ENCODE data around the gene SMAD9. TPM values are rescaled to one million over a fixed set of nuclear protein-coding genes. Genes with fewer than 3 reads are reported as not detected.

Gene SMAD9
- total RNA-seq, 1 donor from 2014 or later = 0.26 TPM

GRCh38 chr13:36829753-36830152, 90.3 kb downstream of the SMAD9 start:
- H3K27me3 Mint-ChIP-seq (ENCODE audit: unreplicated experiment) = no peaks in the 10 kb centered on the region
- H3K4me3 Mint-ChIP-seq (ENCODE audit: unreplicated experiment) = no peak overlapping the region
- no peak for TF ChIP-seq CTCF (IDR thresholded peaks at IDR 0.05; ENCODE audit: unreplicated experiment)
- no peaks in the 10 kb centered on the region for H3K9me3 Mint-ChIP-seq (ENCODE audit: unreplicated experiment)
- no peak overlapping the region for H3K27ac Mint-ChIP-seq (ENCODE audit: unreplicated experiment)
- H3K4me1 Mint-ChIP-seq (ENCODE audit: unreplicated experiment) = no peaks in the 10 kb centered on the region
- H3K36me3 Mint-ChIP-seq (ENCODE audit: low read depth, unreplicated experiment) = no peaks in the 10 kb centered on the region
- no peak for DNase-seq (ENCODE audit: low spot score)

- Mint-ChIP-seq H3K9me3 (ENCODE audit: unreplicated experiment) (no peaks in the 10 kb centered on the region), H3K27ac (ENCODE audit: unreplicated experiment) (no peak overlapping the region), H3K4me3 (ENCODE audit: unreplicated experiment) (no peak overlapping the region), H3K36me3 (ENCODE audit: low read depth, unreplicated experiment) (no peaks in the 10 kb centered on the region), H3K27me3 (ENCODE audit: unreplicated experiment) (no peaks in the 10 kb centered on the region), H3K4me1 (ENCODE audit: unreplicated experiment) (peaks cover 18% of the 10 kb centered on the region)
- no peak for TF ChIP-seq CTCF (IDR thresholded peaks at IDR 0.05; ENCODE audit: unreplicated experiment)
- DNase-seq (ENCODE audit: low spot score) = no peak
These were observed 97.3 kb downstream of the SMAD9 start for GRCh38 chr13:36822785-36823184.

- Mint-ChIP-seq H3K4me3 (ENCODE audit: unreplicated experiment) (peak overlapping the region; percentile 92), H3K27ac (ENCODE audit: unreplicated experiment) (peak overlapping the region; percentile 15), H3K36me3 (ENCODE audit: low read depth, unreplicated experiment) (no peaks in the 10 kb centered on the region), H3K4me1 (ENCODE audit: unreplicated experiment) (peaks cover 18% of the 10 kb centered on the region), H3K9me3 (ENCODE audit: unreplicated experiment) (no peaks in the 10 kb centered on the region), H3K27me3 (ENCODE audit: unreplicated experiment) (no peaks in the 10 kb centered on the region)
- TF ChIP-seq CTCF (IDR thresholded peaks at IDR 0.05; ENCODE audit: unreplicated experiment) = no peak
- no peak for DNase-seq (ENCODE audit: low spot score)
These were observed 99.8 kb downstream of the SMAD9 start for GRCh38 chr13:36820222-36820621.

GRCh38 chr13:36819739-36820090, 100.3 kb downstream of the SMAD9 start:
- DNase-seq (ENCODE audit: low spot score) = peak; percentile 16

More at GRCh38 chr13:36819739-36820090, 100.3 kb downstream of the SMAD9 start:
- Mint-ChIP-seq H3K36me3 (ENCODE audit: low read depth, unreplicated experiment) (no peaks in the 10 kb centered on the region), H3K9me3 (ENCODE audit: unreplicated experiment) (no peaks in the 10 kb centered on the region), H3K27me3 (ENCODE audit: unreplicated experiment) (no peaks in the 10 kb centered on the region), H3K4me1 (ENCODE audit: unreplicated experiment) (peaks cover 18% of the 10 kb centered on the region), H3K4me3 (ENCODE audit: unreplicated experiment) (peak overlapping the region; percentile 92), H3K27ac (ENCODE audit: unreplicated experiment) (peak overlapping the region; percentile 15)
- TF ChIP-seq CTCF (IDR thresholded peaks at IDR 0.05; ENCODE audit: unreplicated experiment) = no peak

Measured in endothelial cell (in vitro differentiated cells).